Osteoblast (primary cell): ENCODE results near the gene AGT. TPM values are rescaled to one million over a fixed set of nuclear protein-coding genes. Genes with fewer than 3 reads are reported as not detected.

Experiments
- DNase-seq: peaks from one replicate; pipeline ENCODE4 v3.0.0; 2011; ENCODE audit warnings: low spot score, mixed read lengths; ENCODE audit not compliant: insufficient read length; ENCODE audit errors: missing footprints
- H2AFZ ChIP-seq: 2 replicates; pipeline ENCODE4 v1.6.0; 2011; ENCODE audit warnings: mild to moderate bottlenecking, low read length
- H3K27ac ChIP-seq: 2 replicates; pipeline ENCODE4 v1.5.1; 2011; ENCODE audit warnings: mild to moderate bottlenecking, low read depth, low read length, moderate library complexity
- H3K27me3 ChIP-seq: 2 replicates; pipeline ENCODE4 v1.6.0; 2012; ENCODE audit warnings: mild to moderate bottlenecking, control low read depth, inconsistent platforms, low read length, moderate library complexity; ENCODE audit not compliant: insufficient read depth
- H3K36me3 ChIP-seq: 2 replicates; pipeline ENCODE4 v1.5.1; 2011; ENCODE audit warnings: mild to moderate bottlenecking, low read length, control low read depth, moderate library complexity; ENCODE audit not compliant: insufficient read depth
- H3K4me1 ChIP-seq: 2 replicates; pipeline ENCODE4 v1.5.1; 2011; ENCODE audit warnings: mild to moderate bottlenecking, low read length, control low read depth, moderate library complexity; ENCODE audit not compliant: insufficient read depth
- H3K4me2 ChIP-seq: 2 replicates; pipeline ENCODE4 v1.6.0; 2011; ENCODE audit warnings: mild to moderate bottlenecking, low read length; ENCODE audit not compliant: insufficient read depth
- H3K4me3 ChIP-seq: fragments of 200-600 bp; sonication (generic); 3 replicates; pipeline ENCODE4 v1.5.1; 2012; ENCODE audit warnings: mild to moderate bottlenecking, low read length, inconsistent platforms; ENCODE audit not compliant: insufficient read depth
- H3K79me2 ChIP-seq: 2 replicates; pipeline ENCODE4 v1.6.0; 2012; ENCODE audit warnings: mild to moderate bottlenecking, low read length, control low read depth, inconsistent platforms; ENCODE audit not compliant: insufficient read depth
- H3K9me3 ChIP-seq: 2 replicates; pipeline ENCODE4 v1.5.1; 2011; ENCODE audit warnings: low read depth, low read length, control low read depth
- H4K20me1 ChIP-seq: 2 replicates; pipeline ENCODE4 v1.6.0; 2012; ENCODE audit warnings: mild to moderate bottlenecking, low read length, control low read depth; ENCODE audit not compliant: insufficient read depth
- CTCF ChIP-seq: IDR thresholded peaks from 2 replicates; pipeline ENCODE4 v1.5.1; 2011; ENCODE audit warnings: mild to moderate bottlenecking, low read depth, low read length, moderate library complexity; ENCODE audit errors: extremely low read depth
- total RNA-seq: library from RNA; depleted of rRNA; stranded (reverse); fragments of >200 nt; gene quantifications from 2 replicates; pipeline ENCODE4 v1.2.3, GENCODE V29; 2012

Gene AGT
- total RNA-seq, 1 donor, result 6.2 TPM

GRCh38 chr1:230713138-230713537, 784 bp downstream of the AGT start:
- Histone ChIP-seq H3K4me2 (no peak overlapping the region), H3K27ac (no peak overlapping the region)

DNA sequence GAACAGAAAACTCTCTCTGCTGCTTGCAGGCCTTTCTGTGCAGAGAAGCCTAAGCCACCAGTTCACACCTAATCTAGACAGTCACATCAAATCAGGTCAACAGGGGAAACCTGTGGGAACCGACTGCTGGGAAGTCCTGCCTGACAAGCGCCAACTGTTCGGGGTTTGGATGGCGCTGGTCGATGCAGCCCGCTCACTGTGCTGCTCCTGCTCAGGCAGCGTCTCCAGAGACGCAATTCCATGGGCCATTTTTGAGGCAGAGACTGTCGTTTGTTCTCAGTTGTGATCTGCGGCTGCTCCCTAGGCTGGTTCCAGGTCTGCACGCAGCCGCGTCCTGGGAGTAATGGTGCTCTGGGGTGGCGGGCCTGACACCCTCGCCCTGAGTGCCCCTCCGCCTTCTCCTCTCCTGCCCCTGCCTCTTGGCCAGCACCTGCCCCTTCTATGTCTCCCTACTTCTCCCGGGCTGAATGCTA, 1.4 kb downstream of the AGT start:
- Histone ChIP-seq H3K4me3 (no peak overlapping the region), H3K9me3 (no peaks in the 10 kb centered on the region), H3K27ac (no peak overlapping the region), H3K79me2 (no peaks in the 10 kb centered on the region), H4K20me1 (no peaks in the 10 kb centered on the region), H3K36me3 (no peaks in the 10 kb centered on the region), H3K4me1 (peaks cover 11% of the 10 kb centered on the region), H3K4me2 (no peak overlapping the region), H3K27me3 (no peaks in the 10 kb centered on the region), H2AFZ (no peak overlapping the region)
- no peak for TF ChIP-seq CTCF
- no peak for DNase-seq

More at GRCh38 chr1:230713138-230713537, 784 bp downstream of the AGT start:
- DNase-seq, result no peak
- no peaks in the 10 kb centered on the region for H3K79me2 ChIP-seq
- H3K4me1 ChIP-seq, result peaks cover 11% of the 10 kb centered on the region
- H4K20me1 ChIP-seq, result no peaks in the 10 kb centered on the region
- H3K36me3 ChIP-seq, result no peaks in the 10 kb centered on the region
- no peak overlapping the region for H3K4me3 ChIP-seq
- H3K27me3 ChIP-seq, result no peaks in the 10 kb centered on the region
- no peak for TF ChIP-seq CTCF
- no peak overlapping the region for H2AFZ ChIP-seq
- H3K9me3 ChIP-seq, result no peaks in the 10 kb centered on the region

DNA sequence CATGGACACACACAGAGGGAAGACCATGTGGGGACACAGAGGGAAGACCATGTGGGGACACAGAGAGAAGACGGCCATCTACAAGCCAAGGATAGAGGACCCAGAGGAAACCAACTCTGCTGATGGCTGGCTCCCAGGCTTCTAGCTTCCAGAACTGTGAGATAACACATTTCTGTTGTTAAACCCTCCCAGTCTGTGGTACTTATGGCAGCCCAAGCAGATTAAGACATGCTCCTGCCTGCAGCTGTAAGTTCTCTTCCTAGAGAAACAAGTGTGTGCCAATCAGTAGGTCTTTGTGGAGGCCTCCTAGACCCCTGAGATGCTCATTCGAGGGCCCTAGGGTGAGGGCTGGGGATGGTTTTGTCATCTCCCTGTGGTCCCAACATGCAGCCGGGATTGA, 2.7 kb downstream of the AGT start:
- Histone ChIP-seq H3K27me3 (no peaks in the 10 kb centered on the region), H3K36me3 (no peaks in the 10 kb centered on the region), H3K79me2 (no peaks in the 10 kb centered on the region), H2AFZ (no peak overlapping the region), H3K9me3 (no peaks in the 10 kb centered on the region), H3K4me2 (no peak overlapping the region), H3K4me3 (no peak overlapping the region), H4K20me1 (no peaks in the 10 kb centered on the region), H3K4me1 (peaks cover 11% of the 10 kb centered on the region), H3K27ac (no peak overlapping the region)
- no peak for TF ChIP-seq CTCF
- DNase-seq, result no peak

DNA sequence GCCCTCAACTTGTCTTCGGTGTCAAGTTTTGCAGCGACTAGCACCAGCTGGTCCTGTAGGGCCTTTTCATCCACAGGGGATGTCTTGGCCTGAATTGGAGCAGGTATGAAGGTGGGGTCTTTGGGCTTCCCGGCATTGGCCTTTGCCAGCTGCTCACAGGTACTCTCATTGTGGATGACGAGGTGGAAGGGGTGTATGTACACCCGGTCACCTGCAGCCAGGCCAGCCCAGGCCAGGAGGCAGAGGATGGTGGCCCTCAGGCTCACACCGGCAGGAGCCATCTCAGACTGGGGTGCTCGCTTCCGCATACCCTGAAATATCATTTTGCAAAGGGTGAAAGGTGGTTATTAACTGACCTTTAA, 3.4 kb downstream of the AGT start:
- Histone ChIP-seq H3K27me3 (no peaks in the 10 kb centered on the region), H4K20me1 (no peaks in the 10 kb centered on the region), H3K36me3 (no peaks in the 10 kb centered on the region), H2AFZ (no peak overlapping the region), H3K9me3 (no peaks in the 10 kb centered on the region), H3K4me3 (no peak overlapping the region), H3K79me2 (no peaks in the 10 kb centered on the region), H3K4me2 (no peak overlapping the region), H3K4me1 (peaks cover 11% of the 10 kb centered on the region), H3K27ac (no peak overlapping the region)
- no peak for DNase-seq
- no peak for TF ChIP-seq CTCF
